GM23338 (cell line): ENCODE results near the gene MZB1. TPM values are rescaled to one million over a fixed set of nuclear protein-coding genes. Genes with fewer than 3 reads are reported as not detected.

Experiments used
- ATAC-seq: fragments of 200-7000 bp; cut with Tn5 transposase; 3 replicates; pipeline ENCODE4 v1.9.1; 2020
- DNase-seq: peaks from one replicate; pipeline ENCODE4 v3.0.0-alpha.2; 2015; ENCODE audit warnings: low spot score
- H2AFZ ChIP-seq: fragments of 200-600 bp; sonication (generic); 2 replicates; pipeline ENCODE4 v1.8.0; 2016; ENCODE audit warnings: antibody characterized with exemption, mild to moderate bottlenecking, moderate library complexity
- H3F3A ChIP-seq: fragments of 200-600 bp; sonication (generic); replicated peaks from 2 replicates; pipeline ENCODE4 v1.8.0; 2017; ENCODE audit warnings: antibody characterized with exemption, mixed run types, low read depth
- H3K27ac ChIP-seq: fragments of 200-600 bp; sonication (generic); 2 replicates; pipeline ENCODE4 v1.6.1; 2016; ENCODE audit warnings: low read depth
- H3K27me3 ChIP-seq: fragments of 200-600 bp; sonication (generic); 2 replicates; pipeline ENCODE4 v1.8.0; 2016; ENCODE audit warnings: mild to moderate bottlenecking, mixed run types, moderate library complexity; ENCODE audit not compliant: insufficient read depth
- H3K36me3 ChIP-seq: fragments of 200-600 bp; sonication (generic); 2 replicates; pipeline ENCODE4 v1.8.0; 2016; ENCODE audit warnings: mild to moderate bottlenecking; ENCODE audit not compliant: insufficient read depth
- H3K4me1 ChIP-seq: fragments of 200-600 bp; sonication (generic); 2 replicates; pipeline ENCODE4 v1.8.0; 2016; ENCODE audit warnings: mild to moderate bottlenecking, moderate library complexity; ENCODE audit not compliant: insufficient read depth
- H3K4me2 ChIP-seq: fragments of 200-600 bp; sonication (generic); 2 replicates; pipeline ENCODE4 v1.7.1; 2017; ENCODE audit warnings: mixed run types
- H3K4me3 ChIP-seq: fragments of 200-600 bp; sonication (generic); 2 replicates; pipeline ENCODE4 v1.6.1; 2016; ENCODE audit warnings: mixed run types
- H3K79me2 ChIP-seq: fragments of 200-600 bp; sonication (generic); replicated peaks from 2 replicates; pipeline ENCODE4 v1.8.0; 2017; ENCODE audit warnings: mild to moderate bottlenecking; ENCODE audit not compliant: insufficient read depth
- H3K9me2 ChIP-seq: fragments of 200-600 bp; sonication (generic); 2 replicates; pipeline ENCODE4 v1.8.0; 2017; ENCODE audit not compliant: insufficient read depth
- H4K20me1 ChIP-seq: fragments of 200-600 bp; sonication (generic); replicated peaks from 2 replicates; pipeline ENCODE4 v1.8.0; 2017; ENCODE audit warnings: mild to moderate bottlenecking; ENCODE audit not compliant: insufficient read depth
- H3K27ac Mint-ChIP-seq: 2 replicates; pipeline ENCODE4 v1.8.0; 2020; ENCODE audit warnings: inconsistent platforms, mild to moderate bottlenecking, moderate library complexity, mixed read lengths
- H3K27me3 Mint-ChIP-seq: 3 replicates; pipeline ENCODE4 v1.8.0; 2022; ENCODE audit warnings: low read depth, mild to moderate bottlenecking, moderate library complexity, mixed read lengths, inconsistent platforms; ENCODE audit not compliant: insufficient read depth, poor library complexity
- H3K36me3 Mint-ChIP-seq: 3 replicates; pipeline ENCODE4 v1.8.0; 2021; ENCODE audit warnings: low read depth, mild to moderate bottlenecking, inconsistent platforms, moderate library complexity, mixed read lengths
- H3K4me1 Mint-ChIP-seq: 3 replicates; pipeline ENCODE4 v1.8.0; 2020; ENCODE audit warnings: mild to moderate bottlenecking, inconsistent platforms, mixed read lengths
- H3K4me3 Mint-ChIP-seq: 3 replicates; pipeline ENCODE4 v1.8.0; 2021; ENCODE audit warnings: moderate library complexity, mild to moderate bottlenecking, inconsistent platforms, mixed read lengths
- H3K9me3 Mint-ChIP-seq: 3 replicates; pipeline ENCODE4 v1.8.0; 2020; ENCODE audit warnings: moderate library complexity, mild to moderate bottlenecking, inconsistent platforms, mixed read lengths
- CREB1 ChIP-seq: fragments of 250-450 bp; sonication (Bioruptor Pico); IDR thresholded peaks from 2 replicates; pipeline ENCODE4 v1.5.0; 2020; ENCODE audit warnings: low read depth, mild to moderate bottlenecking, moderate library complexity
- EZH2phosphoT487 ChIP-seq: fragments of 200-600 bp; sonication (generic); IDR thresholded peaks from one replicate; pipeline ENCODE4 v1.8.1; 2018; ENCODE audit warnings: antibody characterized with exemption; ENCODE audit not compliant: unreplicated experiment
- JUNB ChIP-seq: IDR thresholded peaks from one replicate; pipeline ENCODE4 v1.6.1; 2016; ENCODE audit warnings: antibody characterized with exemption; ENCODE audit not compliant: unreplicated experiment
- NANOG ChIP-seq: IDR thresholded peaks from 2 replicates; pipeline ENCODE4 v1.6.1; 2016; ENCODE audit warnings: antibody characterized with exemption, borderline replicate concordance
- STAT1 ChIP-seq: IDR thresholded peaks from one replicate; pipeline ENCODE4 v1.6.1; 2016; ENCODE audit warnings: antibody characterized with exemption; ENCODE audit not compliant: unreplicated experiment
- ZNF114 ChIP-seq: fragments of 250-450 bp; sonication (Bioruptor Pico); IDR thresholded peaks from 2 replicates; pipeline ENCODE4 v1.5.0; 2020; ENCODE audit warnings: mild to moderate bottlenecking, moderate library complexity
- ZNF331 ChIP-seq: fragments of 250-450 bp; sonication (Bioruptor Pico); IDR thresholded peaks from 2 replicates; pipeline ENCODE4 v1.5.0; 2020; ENCODE audit warnings: low read depth, mild to moderate bottlenecking, moderate library complexity
- ZNF462 ChIP-seq: fragments of 250-450 bp; sonication (Bioruptor Pico); IDR thresholded peaks from 2 replicates; pipeline ENCODE4 v1.5.0; 2020; ENCODE audit warnings: mild to moderate bottlenecking, moderate library complexity
- polyA plus RNA-seq: library from polyadenylated mRNA; unstranded; fragments of >200 nt; fragmentation: Nextera tagmentation; extraction: Ambion mirVana; gene quantifications from 2 replicates; pipeline ENCODE4 v1.2.1, GENCODE V29; 2016
- total RNA-seq: library from RNA; depleted of rRNA; stranded (reverse); fragments of >200 nt; shearing (Covaris generic); gene quantifications from 2 replicates; pipeline ENCODE4 v1.2.3, GENCODE V29; 2014

Gene MZB1
- total and polyA plus RNA-seq, 2 experiments from 2014 or later = 0.52 to 1.6 TPM

- Histone ChIP-seq H3K4me2 (no peak overlapping the region), H4K20me1 (no peaks in the 10 kb centered on the region; the same call in 1 of the 2 replicates), H3K79me2 (no peaks in the 10 kb centered on the region), H3F3A (peaks cover 8% of the 10 kb centered on the region), H3K36me3 (0 out of 2 replicates have a peak, but pooled peaks cover under 1% of the 10 kb centered on the region), H3K4me3 (no peak overlapping the region), H3K27ac (no peak overlapping the region), H3K9me2 (no peaks in the 10 kb centered on the region), H2AFZ (no peak overlapping the region), H3K4me1 (peaks cover 4% of the 10 kb centered on the region; the same call in 1 of the 2 replicates), H3K27me3 (no peaks in the 10 kb centered on the region)
- peaks cover 10% of the 10 kb centered on the region; the same call in 2 of the 3 replicates for H3K36me3 Mint-ChIP-seq
- TF ChIP-seq EZH2phosphoT487 (no peak), STAT1 (no peak), JUNB (no peak), ZNF114 (CRISPR knock-in tag) (no peak), CREB1 (CRISPR knock-in tag) (no peak), ZNF462 (no peak), NANOG (no peak), ZNF331 (no peak)
- no peak for DNase-seq
- no peak for ATAC-seq
- H3K9me3 Mint-ChIP-seq = no peaks in the 10 kb centered on the region
- peaks cover 9% of the 10 kb centered on the region; the same call in 2 of the 3 replicates for H3K4me1 Mint-ChIP-seq
- H3K4me3 Mint-ChIP-seq = no peak overlapping the region
- H3K27ac Mint-ChIP-seq = no peak overlapping the region
- H3K27me3 Mint-ChIP-seq = peaks cover 9% of the 10 kb centered on the region
Measured at GRCh38 chr5:139377226-139377625, 12.5 kb downstream of the MZB1 start.
